GM19463 (cell line): Measurements from ENCODE around the gene MTA3.
"Not testable (repeated sequence)": the region's sequence is repeated elsewhere in the genome, so short reads cannot be mapped to it uniquely, and the experiment has no call there.

Experiments
- ATAC-seq: cut with Tn5 transposase; IDR thresholded peaks from one replicate; pipeline ENCODE4 v1.9.1; 2021; ENCODE audit warnings: mild to moderate bottlenecking, moderate library complexity; ENCODE audit not compliant: unreplicated experiment

The MTA3 gene

DNA sequence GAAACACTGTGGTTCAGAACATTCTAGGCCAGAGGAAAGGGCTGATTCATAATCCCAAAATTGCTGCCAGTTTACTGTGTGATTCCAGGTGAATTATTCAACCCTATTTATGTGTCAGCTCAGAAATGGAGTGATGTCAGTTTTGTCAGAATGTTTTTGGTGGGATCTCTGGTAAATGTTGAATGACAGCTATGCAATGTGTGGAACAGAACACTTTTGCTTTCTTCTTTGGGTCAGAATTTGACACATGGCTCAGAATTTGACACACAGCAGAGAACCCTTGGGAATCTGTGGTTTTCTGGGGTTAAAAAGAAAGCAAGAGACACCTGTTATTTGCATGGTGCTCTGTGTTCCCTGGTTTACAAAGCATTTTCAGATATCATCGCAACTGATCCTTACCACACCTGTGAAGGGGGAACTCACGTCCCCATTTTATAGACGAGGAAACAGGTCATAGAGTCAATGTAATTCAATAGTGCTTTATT, 1.6 kb upstream of the MTA3 start:
- peak; percentile 43 for ATAC-seq

GRCh38 chr2:42567364-42567763, 1.1 kb upstream of the MTA3 start:
- ATAC-seq = no peak

DNA sequence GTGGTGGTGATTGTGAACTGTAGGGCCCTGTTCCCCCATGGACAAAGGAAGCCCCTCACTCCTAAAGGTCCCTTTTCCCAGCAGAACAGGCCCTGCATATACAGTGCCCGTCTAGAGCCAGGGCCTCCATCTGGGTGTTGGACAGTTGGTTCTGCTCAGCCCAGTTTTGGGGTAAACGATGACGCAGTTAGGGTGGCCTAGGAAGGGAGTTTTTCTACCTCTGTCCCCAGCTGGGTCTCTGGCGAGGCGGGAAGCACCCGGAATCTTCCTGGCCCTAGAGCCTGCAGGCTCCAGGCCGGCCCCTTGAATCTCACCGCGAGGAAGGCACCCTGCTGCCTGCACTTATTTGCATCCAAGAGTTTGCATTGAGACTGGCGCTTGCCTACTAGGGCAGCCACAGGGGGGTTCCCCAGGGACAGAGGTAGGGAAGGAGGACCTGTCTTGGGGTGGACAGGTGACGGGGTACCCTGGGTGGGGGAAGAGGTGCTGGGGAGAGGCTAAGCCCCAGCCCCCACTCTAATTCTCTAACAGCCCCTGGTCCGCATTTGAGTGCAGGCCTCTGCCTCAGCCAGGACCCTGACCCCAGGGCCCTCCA, 529 bp upstream of the MTA3 start:
- peak; percentile 67 for ATAC-seq

DNA sequence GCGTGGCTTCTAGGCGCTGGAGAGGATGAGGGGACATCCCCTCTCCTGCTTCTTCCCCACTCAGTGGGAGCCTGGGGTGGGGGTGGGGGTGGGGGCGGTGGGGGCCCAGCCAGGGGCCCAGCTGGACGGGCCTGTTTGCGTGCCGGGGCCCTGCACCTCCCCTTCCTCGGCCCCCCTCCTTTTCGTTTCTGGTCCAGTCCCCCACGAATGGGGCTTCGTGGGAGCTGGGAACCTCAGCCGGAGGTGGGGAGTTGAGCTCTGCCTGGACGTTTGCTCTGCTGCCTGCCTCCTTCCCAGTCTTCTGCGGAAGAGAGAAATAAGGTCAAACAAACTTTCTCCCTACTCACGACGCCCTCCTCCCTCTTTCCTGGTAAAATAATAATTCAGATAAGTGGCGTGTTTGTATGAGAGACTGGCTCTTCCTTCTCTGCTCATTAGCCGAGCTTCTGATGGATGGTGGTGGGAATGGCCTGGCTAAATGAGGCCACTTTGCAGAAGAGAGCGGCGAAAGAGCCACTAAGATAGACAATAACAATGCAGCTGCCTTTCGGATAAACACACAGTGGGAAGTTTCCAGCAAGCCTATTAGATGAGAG, 782 bp downstream of the MTA3 start:
- peak; percentile 8 for ATAC-seq

DNA sequence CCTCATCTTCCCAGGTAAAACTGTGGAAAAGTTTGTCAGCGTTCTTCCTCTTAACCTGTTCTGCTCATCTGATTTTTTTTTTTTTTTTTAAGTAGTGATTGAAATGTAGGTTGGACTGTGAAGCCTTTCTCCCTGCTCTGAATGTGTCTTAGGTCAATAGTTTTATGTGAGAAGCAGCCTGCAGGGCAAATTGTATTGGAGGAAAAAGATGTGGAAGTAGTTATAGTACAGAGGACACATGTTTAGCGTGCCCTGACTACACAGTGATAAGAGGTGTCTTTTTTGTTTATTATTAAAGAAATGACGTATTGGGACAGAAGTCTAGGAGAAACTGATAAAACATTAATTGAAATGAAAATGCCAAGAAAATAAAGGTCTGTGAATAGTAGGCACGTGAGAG, 1.5 kb downstream of the MTA3 start:
- no peak for ATAC-seq

DNA sequence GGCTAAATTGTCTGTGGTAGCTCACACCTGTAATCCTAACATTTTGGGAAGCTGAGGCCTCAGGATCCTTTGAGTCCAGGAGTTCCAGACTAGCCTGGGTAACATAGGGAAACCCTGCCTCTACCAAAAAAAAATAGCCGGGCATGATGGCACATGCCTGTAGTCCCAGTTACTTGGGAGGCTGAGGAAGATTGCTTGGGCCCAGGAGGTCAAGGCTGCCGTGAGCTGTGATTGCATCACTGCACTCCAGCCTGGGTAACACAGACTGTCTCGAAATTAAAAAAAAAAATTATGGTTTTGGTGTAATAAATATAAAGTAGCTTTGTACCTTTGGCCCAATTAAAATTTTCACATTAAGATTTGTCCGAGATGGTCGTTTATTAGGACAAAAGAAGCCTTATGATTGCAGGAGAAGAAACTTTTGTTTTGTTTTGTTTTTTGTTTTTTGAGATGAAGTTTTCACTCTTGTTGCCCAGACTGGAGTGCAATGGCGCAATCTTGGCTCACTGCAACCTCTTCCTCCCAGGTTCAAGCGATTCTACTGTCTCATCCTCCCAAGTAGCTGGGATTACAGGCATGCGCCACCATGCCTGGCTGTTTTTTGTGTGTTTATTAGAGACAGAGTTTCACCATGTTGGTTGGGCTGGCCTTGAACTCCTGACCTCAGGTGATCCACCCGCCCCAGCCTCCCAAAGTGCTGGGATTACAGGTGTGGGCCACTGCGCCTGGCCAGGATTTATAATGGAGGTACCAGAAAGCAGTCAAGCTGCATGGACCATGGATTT, 4.1 kb downstream of the MTA3 start:
- no peak for ATAC-seq

- no peak for ATAC-seq
These were observed 4.8 kb downstream of the MTA3 start for GRCh38 chr2:42573256-42573655.

DNA sequence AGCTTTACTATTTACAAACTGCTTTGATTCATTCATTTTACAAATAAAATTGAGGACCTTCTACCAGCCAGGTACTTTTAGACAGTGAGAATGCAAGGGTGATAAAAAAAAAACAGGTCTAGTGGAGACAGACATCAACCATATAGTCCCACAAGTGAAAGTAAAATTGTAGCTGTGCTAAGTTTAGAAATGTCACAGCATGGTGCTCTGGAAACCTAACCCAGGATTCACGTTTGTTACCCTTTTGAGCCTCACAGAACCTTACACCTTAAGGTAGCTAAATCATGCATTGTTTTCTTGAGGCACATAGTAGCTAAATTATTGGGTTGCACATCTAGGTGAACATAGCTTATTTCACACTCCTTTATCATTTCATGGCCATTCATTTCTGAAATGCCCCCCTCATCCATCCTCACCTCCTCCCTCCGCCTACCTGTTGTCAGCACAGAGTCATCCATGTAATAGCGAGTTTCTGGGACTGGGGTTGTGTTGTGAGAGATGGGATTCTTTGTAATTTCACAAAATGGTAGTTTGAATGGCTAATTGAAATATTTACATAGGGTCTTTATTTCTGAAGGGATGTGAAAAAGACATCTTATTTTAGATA, 7.1 kb downstream of the MTA3 start:
- no peak for ATAC-seq

GRCh38 chr2:42578621-42579020, 10.2 kb downstream of the MTA3 start:
- no peak for ATAC-seq

DNA sequence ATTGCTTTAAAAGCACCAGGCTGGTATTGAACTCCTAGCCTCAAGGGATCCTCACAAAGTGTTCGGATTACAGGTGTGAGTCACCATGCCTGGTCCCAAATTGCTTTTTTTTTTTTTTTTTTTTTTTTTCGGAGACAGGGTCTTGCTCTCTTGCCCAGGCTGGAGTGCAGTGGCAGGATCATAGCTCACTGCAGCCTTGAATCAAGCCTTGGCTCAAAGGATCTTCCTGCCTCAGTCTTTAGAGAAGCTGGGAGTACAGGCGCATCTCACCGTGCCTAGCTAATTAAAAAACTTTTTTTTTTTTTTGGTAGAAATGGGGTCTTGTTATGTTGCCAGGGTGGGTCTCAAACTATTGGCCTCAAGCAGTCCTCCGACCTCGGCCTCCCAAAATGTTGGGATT, 12.8 kb downstream of the MTA3 start:
- ATAC-seq = no peak

GRCh38 chr2:42584628-42585027, 16.2 kb downstream of the MTA3 start:
- not testable (repeated sequence) for ATAC-seq

GRCh38 chr2:42585779-42586178, 17.3 kb downstream of the MTA3 start:
- ATAC-seq = no peak

- ATAC-seq = no peak
These were observed 19.2 kb downstream of the MTA3 start for GRCh38 chr2:42587526-42588117.

GRCh38 chr2:42588121-42588520, 19.7 kb downstream of the MTA3 start:
- ATAC-seq = no peak

GRCh38 chr2:42590176-42590575, 21.7 kb downstream of the MTA3 start:
- ATAC-seq = no peak

DNA sequence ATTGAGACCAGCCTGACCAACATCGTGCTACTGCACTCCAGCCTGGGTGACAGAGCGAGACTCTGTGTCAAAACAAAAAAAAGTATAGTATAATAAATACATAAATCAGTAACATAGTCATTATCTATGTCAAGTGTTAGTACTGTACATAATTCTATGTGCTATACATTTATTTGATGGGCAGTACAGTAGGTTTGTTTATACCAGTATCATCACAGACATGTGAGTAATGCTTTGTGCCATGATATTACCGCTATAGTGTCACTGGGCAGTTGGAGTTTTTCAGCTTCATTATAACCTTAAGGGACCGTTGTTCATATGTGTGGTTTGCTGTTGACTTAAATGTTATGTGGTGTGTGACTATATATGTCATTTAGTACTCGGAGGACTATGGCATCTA, 24.9 kb downstream of the MTA3 start:
- ATAC-seq = no peak

DNA sequence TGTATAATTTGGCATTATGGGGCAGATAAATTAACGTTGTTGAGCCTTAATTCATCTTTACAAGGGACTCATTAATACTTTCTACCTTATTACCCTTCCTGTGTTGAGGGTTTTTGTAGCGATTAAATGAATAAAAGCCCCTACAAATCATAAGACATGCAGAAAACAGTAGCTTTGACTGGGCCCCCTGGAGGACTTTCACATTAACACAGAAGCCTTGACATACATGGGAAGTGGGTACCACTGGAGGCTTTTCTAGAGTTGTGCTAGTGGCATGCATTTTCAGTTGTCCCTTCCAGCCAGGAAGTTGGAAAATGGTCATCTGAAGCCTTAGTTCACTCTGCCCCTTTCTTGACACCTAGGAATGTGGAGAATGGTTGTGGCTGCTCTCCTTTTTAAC, 30.2 kb downstream of the MTA3 start:
- no peak for ATAC-seq

DNA sequence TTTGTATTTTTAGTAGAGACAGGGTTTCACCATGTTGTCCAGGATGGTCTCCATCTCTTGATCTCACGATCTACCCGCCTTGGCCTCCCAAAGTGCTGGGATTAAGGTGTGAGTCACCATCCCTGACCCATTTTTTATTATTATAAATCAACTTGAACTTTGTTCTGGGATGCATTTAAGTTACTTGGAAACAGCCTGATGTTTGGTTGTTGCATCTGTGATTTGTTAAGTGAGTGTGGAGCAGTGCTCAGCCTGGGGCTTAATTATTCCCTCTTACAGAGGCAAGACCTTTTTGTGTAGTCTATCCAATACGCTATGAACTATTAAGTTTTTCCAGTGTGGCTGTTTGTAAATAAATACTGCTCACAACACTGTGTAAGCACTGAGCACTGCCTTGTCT, 32.6 kb downstream of the MTA3 start:
- no peak for ATAC-seq

- no peak for ATAC-seq
These were observed 33.9 kb downstream of the MTA3 start for GRCh38 chr2:42602218-42602875.

DNA sequence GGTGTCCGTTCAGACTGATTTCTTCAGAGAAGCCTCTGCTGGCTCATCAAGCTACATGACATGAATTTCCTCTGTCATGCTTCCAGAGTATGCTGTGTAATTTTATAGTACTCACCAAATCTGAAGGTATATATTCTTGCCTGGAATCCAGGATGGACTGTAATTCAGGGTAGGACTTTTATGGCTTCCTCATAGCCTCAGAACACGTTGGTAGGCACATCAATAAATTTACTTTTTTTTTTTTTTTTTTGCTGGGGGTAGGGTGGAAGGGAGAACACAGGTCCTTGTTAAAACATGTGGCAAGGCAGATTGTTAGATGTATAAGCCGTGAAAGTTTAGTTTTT, 34.4 kb downstream of the MTA3 start:
- ATAC-seq = no peak

DNA sequence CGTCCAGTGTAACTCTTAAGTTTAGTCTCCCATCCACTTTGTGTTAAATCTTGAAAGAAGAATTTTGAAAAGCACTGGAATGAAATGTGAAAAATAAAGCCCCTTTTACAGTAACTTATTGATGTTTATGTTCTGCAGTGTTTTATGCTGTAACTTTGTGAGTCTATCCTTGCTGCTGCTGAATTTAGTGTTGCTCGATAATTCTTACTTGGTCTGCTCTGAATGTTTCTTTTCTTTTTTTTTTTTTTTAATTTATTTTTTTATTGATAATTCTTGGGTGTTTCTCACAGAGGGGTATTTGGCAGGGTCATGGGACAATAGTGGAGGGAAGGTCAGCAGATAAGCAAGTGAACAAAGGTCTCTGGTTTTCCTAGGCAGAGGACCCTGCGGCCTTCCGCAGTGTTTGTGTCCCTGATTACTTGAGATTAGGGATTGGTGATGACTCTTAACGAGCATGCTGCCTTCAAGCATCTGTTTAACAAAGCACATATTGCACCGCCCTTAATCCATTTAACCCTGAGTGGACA, 36.0 kb downstream of the MTA3 start:
- not testable (repeated sequence) for ATAC-seq
